ENCODE measurements around the gene SLC38A1. TPM values are rescaled to one million over a fixed set of nuclear protein-coding genes. Genes with fewer than 3 reads are reported as not detected.
A peak's percentile ranks its signal among the peaks of the same experiment; 100 is the strongest.

SLC38A1 gene
- total RNA-seq, 2 donors from 2014 or later = 265 to 277 TPM

- no peak for ATAC-seq (replicated peaks in 1 of 2)
- Mint-ChIP-seq H3K36me3 (ENCODE audit: insufficient read depth in 2 of 2) (peaks cover 15 to 20% of the 10 kb centered on the region in 2 donors), H3K27me3 (ENCODE audit: low read depth) (no peaks in the 10 kb centered on the region), H3K4me1 (ENCODE audit: low read depth) (peaks cover 31% of the 10 kb centered on the region), H3K4me3 (peak overlapping the region in 1 of 2 donors; percentile 36), H3K27ac (peak overlapping the region; percentile 99), H3K9me3 (no peaks in the 10 kb centered on the region)
- no peak for DNase-seq
Measured at GRCh38 chr12:46271863-46272262, 3.0 kb upstream of the SLC38A1 start.

GRCh38 chr12:46269429-46270241 is 792 bp upstream of the SLC38A1 start:
- H3K4me3 Mint-ChIP-seq = no peak overlapping the region
- peaks cover 31% of the 10 kb centered on the region for H3K4me1 Mint-ChIP-seq (ENCODE audit: low read depth)
- peak overlapping the region; percentile 99 for H3K27ac Mint-ChIP-seq
- H3K27me3 Mint-ChIP-seq (ENCODE audit: low read depth) = no peaks in the 10 kb centered on the region
- no peaks in the 10 kb centered on the region for H3K9me3 Mint-ChIP-seq
- DNase-seq (peak; percentile 70 to 80), ATAC-seq (replicated peaks in 1 of 2) (peak; percentile 43 to 46)
- peaks cover 9 to 12% of the 10 kb centered on the region in 2 donors for H3K36me3 Mint-ChIP-seq (ENCODE audit: insufficient read depth in 2 of 2)

GRCh38 chr12:46267825-46268582 is 839 bp downstream of the SLC38A1 start:
- peaks cover 9 to 14% of the 10 kb centered on the region in 2 donors for H3K36me3 Mint-ChIP-seq (ENCODE audit: insufficient read depth in 2 of 2)
- no peaks in the 10 kb centered on the region for H3K9me3 Mint-ChIP-seq
- DNase-seq = peak; percentile 29 to 34
- H3K4me3 Mint-ChIP-seq = no peak overlapping the region
- H3K4me1 Mint-ChIP-seq (ENCODE audit: low read depth) = peaks cover 25% of the 10 kb centered on the region
- ATAC-seq (replicated peaks in 1 of 2) = peak in 1 of 2 donors; percentile 8
- peak overlapping the region; percentile 99 for H3K27ac Mint-ChIP-seq
- H3K27me3 Mint-ChIP-seq (ENCODE audit: low read depth) = no peaks in the 10 kb centered on the region

- H3K4me3 Mint-ChIP-seq = no peak overlapping the region
- H3K9me3 Mint-ChIP-seq = no peaks in the 10 kb centered on the region
- H3K27ac Mint-ChIP-seq = peak overlapping the region; percentile 99
- H3K4me1 Mint-ChIP-seq (ENCODE audit: low read depth) = peaks cover 23% of the 10 kb centered on the region
- DNase-seq (peak; percentile 46 to 54), ATAC-seq (replicated peaks in 1 of 2) (no peak)
- peaks cover 9 to 14% of the 10 kb centered on the region in 2 donors for H3K36me3 Mint-ChIP-seq (ENCODE audit: insufficient read depth in 2 of 2)
- H3K27me3 Mint-ChIP-seq (ENCODE audit: low read depth) = no peaks in the 10 kb centered on the region
Measured at GRCh38 chr12:46267575-46267824, 1.3 kb downstream of the SLC38A1 start.

GRCh38 chr12:46266869-46267574 is 1.8 kb downstream of the SLC38A1 start:
- Mint-ChIP-seq H3K4me1 (ENCODE audit: low read depth) (peaks cover 18% of the 10 kb centered on the region), H3K4me3 (no peak overlapping the region), H3K27me3 (ENCODE audit: low read depth) (no peaks in the 10 kb centered on the region), H3K27ac (no peak overlapping the region), H3K36me3 (ENCODE audit: insufficient read depth in 2 of 2) (peaks cover 9 to 15% of the 10 kb centered on the region in 2 donors), H3K9me3 (no peaks in the 10 kb centered on the region)
- ATAC-seq (replicated peaks in 1 of 2) = peak in 1 of 2 donors; percentile 12
- peak; percentile 60 to 65 for DNase-seq

GRCh38 chr12:46266382-46266791 is 2.5 kb downstream of the SLC38A1 start:
- Mint-ChIP-seq H3K4me1 (ENCODE audit: low read depth) (peaks cover 12% of the 10 kb centered on the region), H3K27ac (no peak overlapping the region), H3K9me3 (no peaks in the 10 kb centered on the region), H3K27me3 (ENCODE audit: low read depth) (no peaks in the 10 kb centered on the region), H3K36me3 (ENCODE audit: insufficient read depth in 2 of 2) (peaks cover 9 to 19% of the 10 kb centered on the region in 2 donors), H3K4me3 (no peak overlapping the region)
- ATAC-seq (replicated peaks in 1 of 2) (no peak), DNase-seq (peak; percentile 26 to 32)

- Mint-ChIP-seq H3K27ac (no peak overlapping the region), H3K36me3 (ENCODE audit: insufficient read depth in 2 of 2) (peaks cover 9 to 20% of the 10 kb centered on the region in 2 donors), H3K4me3 (no peak overlapping the region), H3K9me3 (no peaks in the 10 kb centered on the region), H3K27me3 (ENCODE audit: low read depth) (no peaks in the 10 kb centered on the region), H3K4me1 (ENCODE audit: low read depth) (peaks cover 6% of the 10 kb centered on the region)
- DNase-seq (peak; percentile 23 to 25), ATAC-seq (replicated peaks in 1 of 2) (no peak)
Measured at GRCh38 chr12:46265734-46266133, 3.1 kb downstream of the SLC38A1 start.

- Mint-ChIP-seq H3K4me1 (ENCODE audit: low read depth) (peaks cover under 1% of the 10 kb centered on the region), H3K36me3 (ENCODE audit: insufficient read depth in 2 of 2) (peaks cover 9 to 20% of the 10 kb centered on the region in 2 donors), H3K9me3 (no peaks in the 10 kb centered on the region), H3K27me3 (ENCODE audit: low read depth) (no peaks in the 10 kb centered on the region), H3K27ac (no peak overlapping the region), H3K4me3 (no peak overlapping the region)
- DNase-seq (no peak), ATAC-seq (replicated peaks in 1 of 2) (no peak)
Measured at GRCh38 chr12:46265102-46265501, 3.7 kb downstream of the SLC38A1 start.

GRCh38 chr12:46264057-46264456 is 4.8 kb downstream of the SLC38A1 start:
- no peaks in the 10 kb centered on the region for H3K4me1 Mint-ChIP-seq (ENCODE audit: low read depth)
- no peak for ATAC-seq (replicated peaks in 1 of 2)
- no peaks in the 10 kb centered on the region for H3K27me3 Mint-ChIP-seq (ENCODE audit: low read depth)
- peak overlapping the region; percentile 61 for H3K27ac Mint-ChIP-seq
- H3K36me3 Mint-ChIP-seq (ENCODE audit: insufficient read depth in 2 of 2) = peaks cover 8 to 19% of the 10 kb centered on the region in 2 donors
- no peaks in the 10 kb centered on the region for H3K9me3 Mint-ChIP-seq
- H3K4me3 Mint-ChIP-seq = peak overlapping the region; percentile 64 to 70
- DNase-seq = no peak

- ATAC-seq (replicated peaks in 1 of 2) (no peak), DNase-seq (no peak)
- peaks cover 5 to 16% of the 10 kb centered on the region in 2 donors for H3K36me3 Mint-ChIP-seq (ENCODE audit: insufficient read depth in 2 of 2)
- peak overlapping the region; percentile 64 to 71 for H3K4me3 Mint-ChIP-seq
- no peaks in the 10 kb centered on the region for H3K27me3 Mint-ChIP-seq (ENCODE audit: low read depth)
- no peaks in the 10 kb centered on the region for H3K9me3 Mint-ChIP-seq
- H3K27ac Mint-ChIP-seq = peak overlapping the region; percentile 82
- peaks cover 5% of the 10 kb centered on the region for H3K4me1 Mint-ChIP-seq (ENCODE audit: low read depth)
Measured at GRCh38 chr12:46263140-46264016, 5.5 kb downstream of the SLC38A1 start.

GRCh38 chr12:46261646-46262045 is 7.2 kb downstream of the SLC38A1 start:
- Mint-ChIP-seq H3K9me3 (no peaks in the 10 kb centered on the region), H3K4me1 (ENCODE audit: low read depth) (peaks cover 21% of the 10 kb centered on the region), H3K27me3 (ENCODE audit: low read depth) (no peaks in the 10 kb centered on the region), H3K36me3 (ENCODE audit: insufficient read depth in 2 of 2) (peaks cover 4 to 18% of the 10 kb centered on the region in 2 donors), H3K27ac (peak overlapping the region; percentile 35), H3K4me3 (no peak overlapping the region)
- DNase-seq = no peak
- ATAC-seq (replicated peaks in 1 of 2) = no peak

GRCh38 chr12:46260913-46261476 is 7.8 kb downstream of the SLC38A1 start:
- ATAC-seq (replicated peaks in 1 of 2) (no peak), DNase-seq (no peak)
- peaks cover 27% of the 10 kb centered on the region for H3K4me1 Mint-ChIP-seq (ENCODE audit: low read depth)
- no peaks in the 10 kb centered on the region for H3K9me3 Mint-ChIP-seq
- no peaks in the 10 kb centered on the region for H3K27me3 Mint-ChIP-seq (ENCODE audit: low read depth)
- H3K27ac Mint-ChIP-seq = peak overlapping the region; percentile 35
- peaks cover 6 to 22% of the 10 kb centered on the region in 2 donors for H3K36me3 Mint-ChIP-seq (ENCODE audit: insufficient read depth in 2 of 2)
- H3K4me3 Mint-ChIP-seq = no peak overlapping the region
